ENCODE data around the gene KSR2.
A peak's percentile ranks its signal among the peaks of the same experiment; 100 is the strongest.

Gene KSR2

DNA sequence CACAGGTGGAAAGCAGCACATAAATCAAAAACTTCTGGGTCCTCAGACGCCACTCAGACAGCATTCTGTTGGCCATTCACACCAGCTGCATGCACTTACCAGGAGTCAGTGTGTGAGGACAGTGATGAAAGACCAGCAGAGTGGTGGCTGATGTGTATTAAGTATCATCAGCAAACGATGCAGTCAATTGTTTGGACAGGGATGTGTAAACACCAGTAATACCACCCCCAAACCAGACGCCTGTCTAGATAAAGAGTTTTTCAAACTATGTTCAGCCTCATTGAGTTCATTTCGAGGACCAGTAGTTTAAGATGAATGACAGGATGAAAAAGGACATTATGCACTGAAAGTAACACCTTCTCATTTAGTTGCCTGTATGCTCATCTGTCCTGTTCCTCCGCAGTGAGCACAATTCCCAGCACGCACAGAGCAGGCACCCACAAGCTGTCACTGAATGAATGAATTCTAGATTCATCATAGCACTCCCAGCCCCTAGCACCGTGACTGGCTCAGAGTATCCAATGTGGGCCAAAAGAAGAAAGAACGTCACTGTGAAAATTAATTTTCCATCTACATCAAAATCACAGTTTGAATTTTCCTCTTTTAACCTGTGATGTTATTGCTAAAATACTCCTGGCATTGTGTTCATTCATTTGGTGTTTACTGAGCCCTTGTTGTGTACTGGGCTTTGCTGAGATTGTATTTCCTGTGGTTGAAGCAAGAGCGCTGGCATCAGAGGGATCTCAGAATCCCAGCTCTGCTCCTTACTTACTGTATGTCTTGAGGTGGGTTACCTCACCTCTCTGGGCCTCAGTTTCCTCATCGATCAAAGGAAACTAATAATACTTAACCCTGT is 482.6 kb downstream of the KSR2 start:
- peak; percentile 97 for DNase-seq

DNA sequence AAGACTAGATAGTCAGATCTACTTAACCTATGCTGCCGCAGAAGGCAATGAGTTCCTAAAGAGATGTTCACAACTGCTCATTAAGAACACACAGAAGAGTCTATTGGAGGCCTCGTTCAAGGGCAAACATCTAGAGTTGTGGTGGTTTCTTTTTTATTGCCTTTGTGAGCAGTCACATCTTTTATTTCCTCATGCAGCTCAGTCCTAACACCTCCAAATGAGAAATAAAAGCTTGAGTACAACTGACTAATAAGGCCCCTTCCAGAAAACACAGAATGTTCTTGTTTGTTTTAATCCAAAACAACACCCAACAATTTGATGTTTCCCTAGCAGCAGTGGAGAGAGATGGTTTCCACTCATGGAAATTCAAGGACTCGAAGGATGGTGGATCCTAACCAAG is 483.9 kb downstream of the KSR2 start:
- no peak for DNase-seq

DNA sequence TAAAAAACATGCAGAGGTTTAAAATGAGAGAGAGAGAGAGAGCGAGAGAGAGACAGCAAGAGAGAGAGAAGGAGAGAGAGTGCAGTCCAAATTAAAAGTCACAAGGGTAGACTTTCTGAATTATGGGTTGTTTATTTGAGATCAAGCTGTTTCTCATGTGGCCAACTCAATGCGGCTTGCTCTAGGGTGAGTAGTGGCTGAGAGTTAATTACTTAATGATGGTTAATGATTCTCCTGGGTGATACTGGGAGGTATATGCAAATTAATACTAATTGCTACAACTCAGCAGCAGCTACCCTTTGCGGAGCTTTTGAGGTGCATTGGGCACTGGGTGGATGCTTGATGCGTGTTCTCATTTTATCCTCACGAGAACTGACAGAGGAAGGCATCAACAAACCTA is 485.3 kb downstream of the KSR2 start:
- DNase-seq, result no peak

DNA sequence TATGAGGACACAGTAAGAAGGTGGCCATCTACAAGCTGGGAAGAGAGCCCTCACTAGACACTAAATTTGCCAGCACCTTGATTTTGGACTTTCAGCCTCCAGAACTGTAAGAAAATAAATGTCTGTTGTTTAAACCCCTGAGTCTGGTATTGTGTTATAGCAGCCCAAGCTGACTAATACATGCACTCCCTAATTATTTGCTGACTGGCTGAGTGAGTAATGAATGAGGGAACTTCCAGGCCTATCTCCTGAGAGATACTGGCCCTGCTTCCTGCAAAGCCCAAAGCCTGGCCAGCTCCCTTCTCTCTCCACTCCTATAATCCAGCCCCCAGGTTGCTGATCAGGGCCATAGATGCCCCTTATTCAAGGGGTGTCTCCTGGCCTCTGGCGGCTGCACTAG is 487.3 kb downstream of the KSR2 start:
- no peak for DNase-seq

DNA sequence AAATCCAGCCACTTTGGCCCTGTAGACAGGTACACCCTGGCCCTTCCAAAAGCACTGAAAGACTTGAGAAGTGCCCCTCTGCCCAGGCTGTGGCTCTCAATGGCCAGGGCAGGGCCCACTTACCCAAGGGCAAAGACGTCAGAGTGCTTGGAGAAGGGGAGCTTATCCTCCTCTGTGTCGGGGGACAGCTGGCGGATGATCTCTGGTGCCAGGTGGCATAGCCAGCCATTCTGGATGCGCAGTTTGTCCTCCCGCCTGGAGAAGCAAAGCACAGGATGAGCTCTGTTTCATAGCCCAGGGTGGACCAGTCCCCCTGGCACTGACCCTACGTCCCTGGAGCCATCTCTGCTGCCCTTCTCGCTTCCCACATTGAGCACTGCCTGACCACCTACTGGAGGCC is 492.4 kb downstream of the KSR2 start:
- no peak for DNase-seq

DNA sequence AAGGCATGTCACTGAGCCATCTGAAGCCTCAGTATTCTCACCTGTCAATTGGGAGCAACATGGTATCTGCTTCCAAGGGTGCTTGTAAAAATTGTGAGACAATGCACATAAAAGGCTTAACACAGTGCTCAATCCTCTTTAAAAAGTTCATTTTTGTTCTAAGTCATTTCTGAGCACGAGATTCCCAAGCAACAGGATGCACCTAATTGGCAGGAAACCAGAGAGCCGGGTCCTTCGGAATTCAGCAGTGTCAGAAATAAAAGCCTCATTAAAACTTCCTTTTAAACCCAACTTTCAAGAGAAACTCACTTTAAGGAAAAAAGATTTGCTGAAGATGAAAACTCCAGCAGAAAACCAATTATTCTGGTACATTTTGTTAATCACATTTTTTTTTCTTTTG is 494.9 kb downstream of the KSR2 start:
- DNase-seq, result no peak

DNA sequence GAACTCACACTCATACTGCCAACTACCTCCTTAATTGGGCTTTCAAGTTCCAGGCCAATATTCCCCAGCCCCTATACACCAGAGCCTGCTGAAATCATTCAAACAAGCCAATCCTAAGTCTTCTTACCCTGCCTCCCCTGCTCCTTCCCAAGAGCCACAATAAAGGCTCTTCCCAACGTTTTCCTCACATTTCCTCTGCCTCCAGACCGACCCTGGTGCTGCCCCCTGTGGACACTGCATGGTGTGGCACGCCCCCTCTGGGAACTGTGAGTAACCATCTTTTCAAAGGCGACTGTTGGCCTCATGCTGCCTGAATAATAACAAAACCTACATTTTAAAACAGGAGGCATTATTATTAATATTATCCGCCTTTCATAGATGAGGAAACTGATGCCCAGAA is 495.8 kb downstream of the KSR2 start:
- no peak for DNase-seq

DNA sequence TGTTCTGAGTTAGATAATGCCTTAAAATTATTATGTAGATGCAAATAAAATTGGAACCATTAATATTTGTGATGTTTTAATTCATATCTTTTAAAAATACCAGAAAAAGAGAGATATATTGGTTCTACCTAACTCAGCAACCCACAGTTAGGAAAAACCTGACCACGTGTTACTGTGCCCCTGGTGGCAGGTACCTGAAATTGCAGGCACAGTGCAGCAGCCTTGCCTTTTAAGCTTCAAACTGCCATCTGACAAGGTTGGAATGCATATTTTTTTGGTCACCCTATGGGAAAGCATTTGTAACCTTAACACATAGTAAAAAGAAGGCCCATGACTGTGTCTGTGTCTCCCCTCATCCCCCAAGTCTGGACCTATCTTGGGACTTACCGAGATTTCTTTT is 498.0 kb downstream of the KSR2 start:
- DNase-seq, result no peak

DNA sequence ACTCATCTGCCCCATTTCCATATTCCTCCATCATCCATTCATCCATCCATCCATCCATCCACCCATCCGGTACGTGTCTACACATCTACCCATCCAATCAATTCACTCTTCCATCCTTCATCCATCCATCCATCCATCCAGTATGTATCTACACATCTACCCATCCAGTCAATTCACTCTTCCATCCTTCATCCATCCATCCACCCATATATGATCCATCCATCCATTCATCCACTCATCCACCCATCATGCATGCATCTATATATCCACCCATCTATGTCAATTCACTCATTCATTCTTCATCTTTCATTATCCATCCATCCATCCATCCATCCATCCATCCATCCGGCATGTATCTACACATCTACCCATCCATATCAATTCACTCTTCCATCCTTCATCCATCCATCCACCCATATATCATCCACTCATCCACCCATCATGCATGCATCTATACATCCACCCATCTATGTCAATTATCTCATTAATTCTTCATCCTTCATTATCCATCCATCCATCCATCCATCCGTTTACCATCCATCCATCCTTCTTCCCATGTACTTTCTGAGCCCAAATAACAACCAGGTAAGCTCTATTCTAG is 498.8 kb downstream of the KSR2 start:
- no peak for DNase-seq

DNA sequence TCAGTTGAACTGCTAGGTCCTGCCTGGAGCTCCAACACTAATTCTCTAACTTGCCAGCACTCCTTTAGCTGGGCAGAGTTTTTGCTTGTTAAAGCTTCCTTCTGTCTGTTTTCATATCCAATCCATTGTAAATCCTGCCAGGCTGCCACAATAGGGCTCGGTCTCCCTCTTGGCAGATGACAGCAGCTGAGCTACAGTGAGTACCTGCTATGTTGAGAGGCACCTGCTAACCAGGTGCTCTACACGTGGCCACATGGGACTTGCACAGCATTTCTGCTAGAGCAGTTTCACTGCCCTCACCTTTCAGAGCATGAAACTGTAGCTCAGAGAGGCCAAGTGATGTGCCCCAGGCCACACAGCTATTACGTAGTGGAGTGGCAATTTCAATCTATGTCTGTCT is 500.8 kb downstream of the KSR2 start:
- no peak for DNase-seq

DNA sequence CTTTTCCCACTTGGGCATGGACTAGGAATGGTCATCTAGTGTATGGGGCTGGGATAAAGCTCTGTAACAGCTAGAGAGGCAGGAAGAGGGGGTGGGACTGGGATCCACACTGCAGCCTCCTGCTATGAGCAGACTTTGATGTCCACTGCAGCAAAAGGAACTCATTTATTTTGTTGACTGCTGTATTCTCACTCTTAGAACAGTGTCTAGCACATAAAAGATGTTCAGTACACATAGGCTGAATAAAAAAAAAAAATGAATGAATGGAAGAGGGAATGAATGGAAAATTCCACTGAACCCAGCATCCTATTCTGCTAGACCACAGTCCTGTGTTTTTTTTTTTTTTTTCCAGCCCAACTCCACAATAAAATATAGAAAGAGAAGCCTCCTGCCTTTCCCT is 501.2 kb downstream of the KSR2 start:
- no peak for DNase-seq

DNA sequence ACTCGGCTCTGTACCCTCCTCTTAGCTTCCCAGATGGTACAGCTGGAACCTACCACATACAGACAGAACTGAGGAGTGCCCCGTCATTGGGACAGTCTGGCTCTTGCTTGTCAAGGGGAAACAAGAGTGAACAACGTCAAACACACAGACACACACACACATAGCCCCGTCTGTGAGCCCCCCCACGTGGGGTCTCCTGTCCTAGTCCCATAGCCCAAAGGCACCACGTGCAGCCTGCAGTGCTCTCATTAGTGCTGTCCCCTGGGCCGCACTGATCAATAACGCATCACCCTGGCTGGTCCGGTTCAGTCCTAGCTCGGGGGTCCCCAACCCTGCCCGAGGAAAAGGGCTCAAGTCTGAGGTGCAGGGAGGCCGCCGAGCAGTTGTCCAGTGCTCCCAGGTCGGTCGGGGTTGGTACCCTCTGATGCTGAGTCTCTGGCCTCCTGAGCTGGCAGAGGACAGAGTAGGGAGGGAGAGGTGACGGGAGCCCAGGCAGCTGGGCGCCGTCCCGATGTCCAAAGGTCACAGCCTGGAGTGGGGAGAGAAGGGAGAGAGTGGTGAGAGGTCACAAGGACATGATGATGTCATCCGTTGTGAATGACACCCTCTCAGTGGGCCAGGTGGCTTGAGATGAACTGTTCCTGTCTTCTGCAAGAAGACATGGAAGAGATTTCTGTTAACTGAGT is 502.0 kb downstream of the KSR2 start:
- no peak for DNase-seq

DNA sequence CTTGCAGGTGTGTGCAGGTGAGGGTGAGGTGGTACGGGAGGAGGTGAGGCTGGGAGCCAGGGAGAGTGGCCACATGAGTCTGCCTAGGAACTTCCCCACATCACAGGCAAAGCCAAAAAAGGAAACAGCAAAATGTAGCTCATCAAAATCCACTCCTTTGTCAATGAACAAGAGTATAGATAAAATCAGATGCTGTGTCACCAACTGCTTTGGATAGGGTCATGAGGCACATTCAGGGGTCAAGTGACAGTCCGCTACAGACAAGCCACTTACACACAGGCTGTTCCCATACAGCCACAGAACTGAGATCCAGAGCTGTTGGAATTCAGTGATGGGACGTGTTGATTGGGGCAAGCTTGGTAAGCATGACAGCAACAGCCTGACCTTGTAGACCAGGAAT is 507.1 kb downstream of the KSR2 start:
- no peak for DNase-seq

DNA sequence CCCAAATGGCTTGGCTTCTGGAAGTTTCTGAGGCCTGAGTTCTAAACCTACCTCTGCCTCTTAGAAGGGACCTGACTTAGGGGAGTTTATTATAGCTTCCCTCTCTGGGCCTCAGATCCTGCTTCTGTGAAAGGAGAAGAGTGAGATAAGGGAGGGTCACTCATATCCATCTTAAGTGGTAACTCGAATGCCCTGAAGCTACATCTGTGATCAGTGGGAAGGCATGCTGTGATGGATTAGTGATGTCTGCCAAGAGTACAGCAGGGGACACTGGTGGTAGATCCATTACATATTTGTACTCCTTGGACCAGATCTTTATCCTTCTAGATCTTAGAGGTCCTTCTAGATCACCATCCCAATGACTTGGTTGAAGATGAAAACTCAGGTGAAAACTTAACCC is 509.6 kb downstream of the KSR2 start:
- DNase-seq, result no peak

DNA sequence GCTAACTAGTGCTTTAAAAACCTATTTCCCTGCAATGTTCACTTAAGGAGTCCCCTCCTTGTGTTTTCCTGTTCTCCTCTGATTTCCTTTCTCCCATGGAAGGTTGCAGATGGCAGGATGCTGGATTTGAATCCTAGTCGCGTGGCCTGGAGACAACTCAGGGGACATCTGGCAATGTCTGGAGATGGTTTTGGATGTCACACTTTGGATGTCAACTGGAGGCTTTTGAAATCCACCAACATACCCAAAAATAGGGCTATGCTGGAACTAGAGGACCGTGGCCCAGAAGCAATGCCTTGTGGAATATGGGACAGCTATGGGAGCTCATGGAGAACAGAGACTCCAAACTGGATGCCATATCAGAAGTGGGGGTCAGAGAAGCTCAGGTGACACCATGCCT is 511.6 kb downstream of the KSR2 start:
- no peak for DNase-seq

DNA sequence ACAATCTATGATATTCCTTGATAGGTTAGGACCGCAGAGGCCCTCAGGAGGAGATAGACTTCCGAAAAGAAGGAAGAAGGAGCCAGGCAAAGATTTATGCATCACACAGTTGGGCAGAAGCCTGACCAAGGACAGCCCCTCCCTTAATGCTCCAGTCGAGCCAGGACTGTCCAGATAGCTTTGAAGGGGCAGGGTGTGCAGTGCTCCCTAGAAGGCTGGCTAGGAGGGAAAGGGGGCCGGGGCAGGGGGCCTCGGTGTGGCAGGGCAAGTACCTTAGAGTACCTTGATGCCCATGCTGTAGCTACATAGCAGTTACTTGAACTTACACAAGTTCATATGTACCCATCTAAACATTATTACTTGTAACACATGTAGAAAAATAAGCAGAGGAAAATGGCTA is 512.7 kb downstream of the KSR2 start:
- no peak for DNase-seq

DNA sequence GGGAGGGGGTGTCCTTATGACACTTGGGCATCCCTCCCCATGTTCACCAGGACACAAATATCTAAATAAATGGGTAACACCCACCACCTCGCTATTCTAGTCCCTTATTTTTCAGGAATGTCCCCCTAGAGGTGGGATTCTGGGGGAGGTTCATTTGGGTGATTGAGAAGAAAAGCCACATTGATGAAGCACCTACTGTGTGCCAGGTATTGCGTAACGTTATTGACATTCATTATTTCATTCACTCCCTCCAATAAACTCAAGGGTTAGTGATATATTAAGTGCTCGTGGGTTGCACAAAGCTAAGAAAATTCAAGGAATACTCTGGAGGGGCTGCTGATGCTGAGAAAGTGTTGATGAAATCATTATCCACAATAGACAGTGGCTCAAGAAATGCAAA is 514.8 kb downstream of the KSR2 start:
- DNase-seq, result no peak

DNA sequence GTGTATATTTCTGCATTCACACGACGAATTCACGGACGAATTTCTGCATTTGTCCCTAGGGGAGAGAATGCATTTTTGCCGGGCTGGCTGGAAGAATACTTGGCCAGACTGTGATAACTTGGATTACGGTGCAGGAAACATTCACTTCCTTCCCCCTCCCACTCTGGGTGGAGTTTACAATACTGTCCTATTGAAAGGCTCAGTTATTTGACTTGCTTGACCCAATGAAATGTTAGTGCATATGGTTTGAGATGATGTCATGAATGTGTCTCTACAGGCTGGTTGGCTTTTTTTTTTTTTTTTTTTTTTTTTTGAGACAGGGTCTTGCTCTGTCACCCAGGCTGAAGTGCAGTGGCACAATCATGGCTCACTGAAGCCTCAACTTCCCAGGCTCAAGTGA is 516.7 kb downstream of the KSR2 start:
- DNase-seq, result no peak

DNA sequence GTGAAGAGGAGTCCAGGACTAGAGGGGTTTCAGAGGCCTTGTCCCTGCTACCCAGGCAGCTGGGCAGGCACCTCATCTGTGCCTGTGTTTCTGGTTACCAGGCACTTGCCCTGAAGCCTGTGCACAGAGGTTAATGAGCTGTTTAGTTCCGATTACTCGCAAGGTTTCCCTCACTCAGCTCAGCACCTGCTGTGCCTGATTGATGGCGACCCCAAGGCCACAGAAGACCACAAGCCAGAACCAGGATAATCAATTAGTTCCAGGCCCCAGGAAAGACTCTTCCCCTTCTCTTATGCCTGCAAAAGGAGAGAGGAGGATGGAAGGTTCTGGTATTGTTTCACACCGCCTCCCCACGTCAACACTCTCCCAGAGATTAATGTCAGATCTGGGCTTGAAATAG is 518.6 kb downstream of the KSR2 start:
- DNase-seq, result no peak

DNA sequence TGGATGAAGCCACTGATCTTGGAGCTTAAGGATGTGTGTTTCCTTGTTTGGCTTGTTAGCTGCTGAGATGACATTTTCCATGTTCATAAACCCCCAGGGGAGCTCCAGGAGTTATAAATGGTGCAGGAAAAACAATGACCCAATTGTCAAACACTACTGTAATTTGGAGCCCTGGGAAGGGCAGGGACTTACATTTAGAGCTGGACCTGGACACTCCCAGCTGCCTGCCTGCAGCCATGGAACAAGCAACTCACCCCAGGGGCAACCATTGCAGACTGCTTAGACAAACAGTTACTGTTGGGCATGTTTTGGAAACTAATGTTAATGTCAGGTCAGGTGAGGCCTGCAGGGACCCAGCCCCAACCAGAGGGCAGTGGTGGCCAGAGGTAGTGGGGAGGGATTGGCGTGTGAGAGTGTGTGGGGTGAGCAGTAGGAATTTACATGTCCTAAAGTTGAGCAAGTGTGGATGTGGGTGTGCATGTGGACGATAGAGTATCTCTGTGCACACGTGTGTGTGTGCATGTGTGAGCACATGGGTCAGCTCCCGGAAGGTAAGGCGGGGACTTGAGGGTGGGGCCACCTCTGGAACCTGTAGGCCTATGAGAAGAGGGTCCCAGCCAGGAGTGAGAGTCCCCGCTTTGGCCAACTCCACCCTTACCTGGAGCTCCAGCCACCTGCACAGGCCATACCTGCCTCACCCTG is 521.0 kb downstream of the KSR2 start:
- DNase-seq, result no peak

DNA sequence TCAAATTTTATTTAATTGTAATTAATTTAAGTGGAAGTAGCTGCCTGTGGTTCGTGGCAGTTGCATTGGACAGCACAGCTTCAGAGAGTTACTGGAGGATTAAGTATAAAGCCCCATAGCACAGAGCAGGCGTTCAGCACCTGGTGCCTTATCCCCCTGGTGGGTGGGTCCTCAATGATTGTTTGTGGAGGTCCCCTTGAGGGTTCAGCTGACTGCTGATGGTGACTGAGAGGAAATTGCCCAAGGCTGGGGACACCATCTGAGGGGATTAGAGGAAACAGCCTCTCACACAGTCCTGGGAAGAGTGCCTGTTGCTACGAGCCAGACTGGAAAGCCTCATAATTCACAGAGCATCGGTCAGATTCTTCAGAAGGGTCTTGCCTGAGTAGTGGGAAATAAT is 524.0 kb downstream of the KSR2 start:
- DNase-seq, result no peak

DNA sequence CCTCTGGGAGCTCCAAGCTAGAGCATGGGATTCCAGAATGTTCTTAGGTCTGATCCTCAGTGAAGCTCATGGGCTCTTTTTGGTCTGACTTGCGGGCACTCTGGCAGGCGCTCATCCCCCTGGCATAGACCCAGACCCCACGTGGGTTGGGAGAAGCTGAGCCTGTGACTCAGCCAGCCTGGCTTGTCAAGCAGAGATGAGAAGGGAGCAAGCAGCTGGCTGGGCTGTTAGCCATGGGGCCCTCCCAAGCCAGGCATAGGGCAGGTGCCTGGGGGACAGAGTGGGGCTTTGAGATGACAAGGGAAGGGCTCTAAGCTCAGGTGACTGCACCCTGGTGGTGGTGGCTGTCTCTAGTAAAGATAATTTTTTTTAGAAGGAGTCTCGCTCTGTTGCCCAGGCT is 527.0 kb downstream of the KSR2 start:
- no peak for DNase-seq

DNA sequence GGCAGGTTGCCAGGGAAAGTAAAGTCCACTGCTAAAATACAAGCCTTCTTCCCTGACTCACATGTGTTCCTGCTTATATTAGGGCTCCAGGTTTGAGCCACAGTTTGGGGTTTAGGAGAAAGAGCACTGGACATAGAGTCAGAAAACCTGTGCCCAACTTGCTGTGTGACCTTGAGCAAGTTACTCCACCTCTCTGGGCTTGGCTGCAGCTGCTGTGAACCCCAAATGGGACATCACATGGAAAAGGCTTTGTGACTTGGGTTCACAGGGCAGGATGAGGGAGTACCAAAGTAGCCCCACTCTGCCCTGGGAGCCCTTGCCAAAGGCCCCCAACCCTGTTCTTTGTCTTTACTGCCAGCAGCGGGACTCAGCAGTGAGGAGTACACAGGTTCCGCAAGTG is 528.4 kb downstream of the KSR2 start:
- no peak for DNase-seq

DNA sequence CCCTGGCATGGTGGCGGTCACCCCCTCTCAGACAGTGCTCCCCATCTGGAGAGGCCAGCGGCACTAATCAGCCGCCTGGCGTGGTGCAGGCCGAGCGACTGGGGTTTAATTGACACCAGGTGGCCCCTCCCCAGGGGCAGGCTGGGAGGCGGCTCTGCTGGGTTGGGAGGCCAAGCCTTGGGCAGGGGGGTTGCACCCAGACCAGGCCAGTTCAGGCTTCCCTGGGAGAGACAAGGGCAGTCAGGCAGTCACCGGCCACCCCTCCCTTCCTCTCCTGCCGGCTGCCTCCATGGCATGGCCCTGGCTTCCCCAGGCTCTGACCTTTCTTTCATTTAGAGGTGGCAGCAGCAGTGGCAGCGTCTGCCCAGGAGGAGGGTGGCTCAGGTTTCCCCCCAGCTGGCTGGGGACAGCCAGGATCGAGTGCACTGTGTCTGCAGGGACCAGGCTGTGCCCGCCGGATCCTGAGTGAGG is 529.2 kb downstream of the KSR2 start:
- no peak for DNase-seq

Data from NCI-H748 treated with DMSO at 0.1 percent for 48 hours (cell line).